HUES6 (cell line): ENCODE results near the gene DUSP7.

ENCODE experiments used
- H3K27ac ChIP-seq: 2 replicates; pipeline ENCODE4 v1.7.0; 2013; ENCODE audit warnings: low read depth, mild to moderate bottlenecking, low read length, inconsistent platforms
- H3K27me3 ChIP-seq: 2 replicates; pipeline ENCODE4 v1.6.1; 2013; ENCODE audit warnings: low read length; ENCODE audit not compliant: control insufficient read depth, insufficient read depth
- H3K36me3 ChIP-seq: 2 replicates; pipeline ENCODE4 v1.6.1; 2013; ENCODE audit warnings: low read length; ENCODE audit not compliant: control insufficient read depth, insufficient read depth
- H3K4me1 ChIP-seq: 2 replicates; pipeline ENCODE4 v1.6.1; 2013; ENCODE audit warnings: low read length; ENCODE audit not compliant: control insufficient read depth, insufficient read depth
- H3K4me3 ChIP-seq: 2 replicates; pipeline ENCODE4 v1.5.1; 2013; ENCODE audit warnings: low read depth, low read length
- H3K9ac ChIP-seq: one replicate; pipeline ENCODE4 v1.6.1; 2013; ENCODE audit warnings: mild to moderate bottlenecking, low read length
- H3K9me3 ChIP-seq: 2 replicates; pipeline ENCODE4 v1.6.1; 2013; ENCODE audit warnings: low read depth, low read length; ENCODE audit not compliant: control insufficient read depth, insufficient read depth

DUSP7 gene

DNA sequence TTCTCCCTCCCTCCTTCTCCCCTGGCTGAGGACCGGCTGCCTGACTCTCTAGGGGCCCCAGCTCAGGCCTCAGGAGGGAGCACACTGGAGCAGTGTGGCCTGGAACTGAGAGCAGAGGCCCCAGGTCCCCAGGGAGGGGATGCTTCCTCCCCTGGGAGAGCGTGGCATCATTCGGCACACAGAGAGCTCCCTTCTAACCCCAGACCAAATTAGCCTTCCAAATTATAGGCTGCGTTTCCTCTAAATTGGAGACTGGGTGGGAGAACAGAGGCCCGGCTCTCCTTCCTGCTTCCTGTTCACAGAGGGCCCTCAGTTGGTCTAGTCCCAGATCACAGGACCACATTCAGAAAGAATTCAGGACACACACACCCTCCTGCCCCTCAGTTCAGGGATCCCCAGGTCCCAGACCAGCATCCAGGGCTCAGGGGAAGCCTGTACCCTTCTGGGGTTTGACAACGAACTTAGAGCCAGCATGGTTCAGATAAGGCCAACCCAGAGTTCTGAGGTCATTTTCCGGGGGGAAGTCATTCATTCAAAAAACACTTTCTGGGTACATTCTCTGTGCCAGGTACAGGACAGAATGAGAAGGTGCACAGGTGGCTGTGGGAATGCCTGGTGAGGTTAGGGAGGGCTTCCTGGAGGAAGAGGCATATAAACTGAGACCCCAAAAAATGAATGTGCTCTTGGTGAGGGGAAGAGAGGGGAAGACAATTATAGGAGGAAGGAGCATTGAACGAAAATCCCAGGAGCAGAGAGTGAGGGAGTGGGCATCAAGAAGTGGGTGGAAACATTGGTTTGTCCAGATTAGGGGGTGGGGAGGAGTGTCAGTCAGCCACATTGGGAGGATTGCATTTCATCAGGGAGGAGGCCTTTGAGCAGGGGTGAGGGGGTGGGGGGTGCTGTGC lies 32.3 kb downstream of the DUSP7 start:
- no peak overlapping the region for H3K27ac ChIP-seq
- H3K9me3 ChIP-seq = no peaks in the 10 kb centered on the region
- H3K36me3 ChIP-seq = no peaks in the 10 kb centered on the region
- peaks cover 12% of the 10 kb centered on the region for H3K4me1 ChIP-seq
- H3K9ac ChIP-seq = no peak overlapping the region
- no peak overlapping the region for H3K4me3 ChIP-seq
- no peaks in the 10 kb centered on the region for H3K27me3 ChIP-seq

GRCh38 chr3:52023101-52023770 lies 33.1 kb downstream of the DUSP7 start:
- no peaks in the 10 kb centered on the region for H3K9me3 ChIP-seq
- no peak overlapping the region for H3K27ac ChIP-seq
- no peaks in the 10 kb centered on the region for H3K27me3 ChIP-seq
- H3K9ac ChIP-seq = no peak overlapping the region
- H3K36me3 ChIP-seq = no peaks in the 10 kb centered on the region
- H3K4me3 ChIP-seq = no peak overlapping the region
- H3K4me1 ChIP-seq = peaks cover 12% of the 10 kb centered on the region

GRCh38 chr3:52022323-52023100 lies 33.9 kb downstream of the DUSP7 start:
- no peak overlapping the region for H3K27ac ChIP-seq
- H3K36me3 ChIP-seq = no peaks in the 10 kb centered on the region
- no peaks in the 10 kb centered on the region for H3K27me3 ChIP-seq
- peaks cover 12% of the 10 kb centered on the region for H3K4me1 ChIP-seq
- no peak overlapping the region for H3K9ac ChIP-seq
- no peak overlapping the region for H3K4me3 ChIP-seq
- H3K9me3 ChIP-seq = no peaks in the 10 kb centered on the region

DNA sequence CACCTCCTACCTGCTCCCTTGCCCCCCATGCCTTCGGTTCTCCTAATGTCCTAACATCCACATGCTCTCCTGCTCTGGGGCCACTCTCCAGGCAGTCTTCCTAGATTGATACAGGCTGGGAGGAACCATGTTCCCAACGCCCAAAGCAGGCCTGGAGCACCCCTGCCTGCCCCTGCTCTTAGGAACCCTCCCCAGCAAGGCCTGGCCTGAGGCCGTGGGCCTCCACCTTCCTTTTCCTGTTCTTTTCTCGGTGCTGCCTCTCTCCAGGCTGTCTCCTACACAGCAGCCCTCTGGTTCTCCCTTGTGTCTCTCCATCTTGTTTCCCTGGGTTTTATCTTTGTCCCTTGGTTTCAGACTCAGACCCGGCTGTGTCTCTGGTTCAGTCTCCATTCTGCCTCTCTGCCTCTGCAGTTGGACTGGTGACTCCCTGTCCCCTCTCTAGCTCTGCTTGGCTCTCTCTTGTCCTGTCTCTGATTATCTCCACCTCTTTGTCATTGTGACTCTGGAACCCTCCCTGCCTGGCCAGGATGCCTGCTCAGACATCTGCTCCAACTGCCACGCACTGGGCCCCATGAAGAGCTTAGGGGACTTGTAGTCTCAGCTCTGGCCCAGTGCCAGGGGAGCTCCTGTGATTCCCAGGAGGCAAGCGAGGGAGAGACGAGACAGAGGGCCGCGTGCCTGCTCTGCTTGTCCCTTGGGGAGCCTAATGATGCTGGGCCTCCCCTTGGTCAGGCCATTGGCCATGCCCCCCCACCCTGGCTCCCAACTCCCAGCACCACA lies 34.7 kb downstream of the DUSP7 start:
- no peak overlapping the region for H3K9ac ChIP-seq
- peaks cover 12% of the 10 kb centered on the region for H3K4me1 ChIP-seq

DNA sequence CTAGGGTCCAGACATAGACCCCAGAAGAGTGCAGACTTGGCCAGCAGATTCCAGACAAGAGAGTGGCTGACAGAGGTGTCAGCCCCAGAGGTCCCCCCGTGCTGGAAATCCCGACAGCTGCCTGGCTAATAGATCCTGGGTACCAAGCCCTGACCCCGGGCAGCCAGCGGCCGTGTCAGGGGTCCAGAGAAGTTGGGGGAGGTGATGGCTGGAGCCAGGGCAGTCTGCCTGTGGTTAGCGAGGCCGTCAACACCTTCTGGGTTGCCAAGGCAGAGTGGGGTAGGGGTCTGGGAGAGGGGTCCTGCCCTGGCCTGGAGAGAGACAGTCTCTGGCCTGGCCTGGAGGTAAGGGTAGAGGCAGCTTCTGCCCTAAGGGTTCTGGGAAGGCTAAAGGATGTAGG lies 35.6 kb downstream of the DUSP7 start:
- H3K36me3 ChIP-seq = no peaks in the 10 kb centered on the region
- no peaks in the 10 kb centered on the region for H3K9me3 ChIP-seq
- H3K27ac ChIP-seq = no peak overlapping the region
- H3K4me1 ChIP-seq = peaks cover 12% of the 10 kb centered on the region
- no peak overlapping the region for H3K9ac ChIP-seq
- H3K27me3 ChIP-seq = no peaks in the 10 kb centered on the region
- no peak overlapping the region for H3K4me3 ChIP-seq

More for the DNA sequence above, 34.7 kb downstream of the DUSP7 start:
- no peak overlapping the region for H3K27ac ChIP-seq
- no peaks in the 10 kb centered on the region for H3K27me3 ChIP-seq
- H3K4me3 ChIP-seq = no peak overlapping the region
- H3K36me3 ChIP-seq = no peaks in the 10 kb centered on the region
- H3K9me3 ChIP-seq = no peaks in the 10 kb centered on the region

DNA sequence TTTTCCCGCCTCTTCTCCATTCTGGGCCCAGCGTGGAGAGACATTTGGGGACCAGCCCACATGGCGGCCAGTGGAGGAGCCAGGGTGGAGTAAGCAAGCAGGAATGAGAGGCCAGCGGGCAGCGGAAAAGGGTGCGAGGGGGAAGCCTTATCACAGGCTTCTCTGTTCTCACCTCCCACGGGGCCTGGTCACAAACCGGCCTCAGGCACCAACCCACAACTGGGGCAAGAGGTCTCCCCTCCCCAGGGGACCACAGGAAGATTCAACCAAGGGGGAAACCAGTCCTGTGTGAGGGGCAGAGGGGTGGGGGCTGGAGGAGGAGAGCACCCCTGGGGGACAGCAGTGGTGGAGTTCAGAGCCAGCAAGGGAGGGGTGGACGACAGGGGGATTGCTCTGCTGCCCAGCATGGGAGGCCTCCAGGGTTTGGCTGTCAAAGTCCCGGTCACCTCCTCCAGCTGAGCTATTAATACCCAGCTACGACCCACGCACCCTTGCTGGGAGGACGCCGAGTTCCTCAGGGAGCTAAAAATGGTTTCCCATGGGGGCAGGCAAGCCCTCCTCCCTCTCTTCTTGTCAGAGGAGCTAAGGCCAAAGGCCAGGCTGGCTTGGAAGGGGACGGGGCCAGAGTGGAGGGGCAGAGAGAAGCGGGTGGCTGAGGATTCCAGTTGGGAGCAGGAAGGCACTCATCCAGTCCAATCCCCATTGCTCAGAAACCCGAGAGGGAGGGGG lies 36.9 kb downstream of the DUSP7 start:
- Histone ChIP-seq H3K36me3 (no peaks in the 10 kb centered on the region), H3K9me3 (no peaks in the 10 kb centered on the region), H3K27me3 (no peaks in the 10 kb centered on the region), H3K4me3 (no peak overlapping the region), H3K4me1 (peaks cover 13% of the 10 kb centered on the region), H3K9ac (no peak overlapping the region), H3K27ac (no peak overlapping the region)

DNA sequence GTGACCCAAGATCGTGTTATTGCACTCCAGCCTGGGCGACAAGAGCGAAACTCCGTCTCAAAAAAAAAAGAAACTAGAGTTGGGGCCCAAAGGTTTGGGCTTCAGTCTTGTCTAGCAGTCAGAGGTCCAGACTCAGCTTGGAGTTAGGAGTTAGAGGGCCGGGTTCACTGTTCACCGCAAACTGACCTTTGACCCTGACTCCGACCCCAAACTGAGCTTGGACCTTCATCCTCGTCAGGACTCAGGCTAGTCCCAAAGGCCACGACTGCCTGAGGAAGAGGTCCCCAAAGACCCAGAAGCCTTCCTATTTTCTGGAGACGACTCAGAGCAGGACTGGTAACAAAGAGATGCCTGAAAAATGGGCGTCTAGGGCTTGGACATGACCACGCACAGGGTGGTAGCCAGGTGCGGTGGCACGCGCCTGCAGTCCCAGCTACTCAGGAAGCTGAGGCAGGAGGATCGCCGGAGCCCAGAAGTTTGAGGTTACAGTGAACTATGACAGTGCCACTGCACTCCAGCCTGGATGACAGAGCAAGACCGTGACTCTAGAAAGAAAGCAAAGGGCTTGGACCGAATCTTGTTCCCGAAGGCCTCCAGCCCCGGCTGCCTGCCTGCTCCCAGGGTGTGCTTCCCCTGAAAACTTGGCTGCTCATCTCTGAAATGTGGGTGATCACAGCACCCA lies 37.9 kb downstream of the DUSP7 start:
- no peaks in the 10 kb centered on the region for H3K9me3 ChIP-seq
- H3K4me1 ChIP-seq = peaks cover 15% of the 10 kb centered on the region
- H3K36me3 ChIP-seq = no peaks in the 10 kb centered on the region
- no peak overlapping the region for H3K27ac ChIP-seq
- no peaks in the 10 kb centered on the region for H3K27me3 ChIP-seq
- H3K9ac ChIP-seq = no peak overlapping the region
- H3K4me3 ChIP-seq = no peak overlapping the region

GRCh38 chr3:52017586-52017985 lies 38.8 kb downstream of the DUSP7 start:
- no peak overlapping the region for H3K9ac ChIP-seq
- H3K9me3 ChIP-seq = no peaks in the 10 kb centered on the region
- no peak overlapping the region for H3K27ac ChIP-seq
- no peaks in the 10 kb centered on the region for H3K36me3 ChIP-seq
- H3K4me3 ChIP-seq = no peak overlapping the region
- peaks cover 6% of the 10 kb centered on the region; the same call in 1 of the 2 replicates for H3K4me1 ChIP-seq
- no peaks in the 10 kb centered on the region for H3K27me3 ChIP-seq

GRCh38 chr3:52015438-52016228 lies 40.7 kb downstream of the DUSP7 start:
- peaks cover 6% of the 10 kb centered on the region; the same call in 1 of the 2 replicates for H3K4me1 ChIP-seq
- no peaks in the 10 kb centered on the region for H3K27me3 ChIP-seq
- H3K27ac ChIP-seq = no peak overlapping the region
- H3K9me3 ChIP-seq = no peaks in the 10 kb centered on the region
- no peaks in the 10 kb centered on the region for H3K36me3 ChIP-seq
- no peak overlapping the region for H3K4me3 ChIP-seq
- no peak overlapping the region for H3K9ac ChIP-seq
